Mesothelial cell of epicardium (in vitro differentiated cells): Measurements from ENCODE around the gene HAPSTR1. TPM values are rescaled to one million over a fixed set of nuclear protein-coding genes. Genes with fewer than 3 reads are reported as not detected.

Experiments used
- DNase-seq, 2 experiments: peaks; one replicate each; pipeline ENCODE4 v3.0.0; 2021; ENCODE audit warnings: low spot score in 2 of 2; ENCODE audit not compliant: unreplicated experiment in 2 of 2
- H3K27ac Mint-ChIP-seq: 2 replicates; pipeline ENCODE4 v1.8.0; 2021; ENCODE audit warnings: mixed read lengths
- H3K27me3 Mint-ChIP-seq: 2 replicates; pipeline ENCODE4 v1.8.0; 2021; ENCODE audit warnings: low read depth, mixed read lengths
- H3K36me3 Mint-ChIP-seq: 2 replicates; pipeline ENCODE4 v1.8.0; 2021; ENCODE audit warnings: mixed read lengths
- H3K4me1 Mint-ChIP-seq: 2 replicates; pipeline ENCODE4 v1.8.0; 2021; ENCODE audit warnings: mixed read lengths
- H3K4me3 Mint-ChIP-seq: 2 replicates; pipeline ENCODE4 v1.8.0; 2021; ENCODE audit warnings: mild to moderate bottlenecking, moderate library complexity, mixed read lengths
- H3K9me3 Mint-ChIP-seq: 2 replicates; pipeline ENCODE4 v1.8.0; 2021; ENCODE audit warnings: mixed read lengths
- total RNA-seq: library from RNA; stranded (reverse); gene quantifications from 3 replicates; pipeline ENCODE4 v1.2.1, GENCODE V29; 2021
- TF ChIP-seq, protein P1 (sequence below): fragments of 200-600 bp; sonication (generic); IDR thresholded peaks from one replicate; pipeline ENCODE4 v1.5.0; 2021; ENCODE audit warnings: antibody characterized with exemption; ENCODE audit not compliant: unreplicated experiment

The HAPSTR1 gene
- total RNA-seq, 1 donor from 2014 or later, result 80.6 TPM

DNA sequence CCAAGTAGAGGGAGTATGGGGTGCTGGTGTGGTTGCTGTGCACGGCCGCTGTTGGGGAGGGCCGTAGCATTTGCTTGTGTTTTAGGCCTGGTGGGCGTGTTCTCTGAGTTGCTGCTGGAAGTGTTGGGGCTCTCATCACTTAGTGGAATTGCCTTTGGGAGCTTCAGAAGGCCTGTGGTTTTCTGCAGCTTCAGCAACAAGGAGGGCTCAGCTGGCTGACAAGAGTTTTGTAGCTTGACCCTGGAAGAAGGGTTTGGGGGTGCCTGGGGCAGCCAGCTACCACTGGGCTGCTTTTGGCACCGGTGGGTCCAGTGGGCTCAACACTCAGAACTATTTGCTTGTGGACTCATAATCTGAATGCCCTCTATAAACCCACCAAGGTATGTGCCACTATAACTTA is 30.9 kb downstream of the HAPSTR1 start:
- peaks cover 10% of the 10 kb centered on the region for H3K36me3 Mint-ChIP-seq
- no peak overlapping the region for H3K27ac Mint-ChIP-seq
- H3K4me3 Mint-ChIP-seq, result no peak overlapping the region
- no peaks in the 10 kb centered on the region for H3K27me3 Mint-ChIP-seq
- H3K4me1 Mint-ChIP-seq, result peaks cover 11% of the 10 kb centered on the region
- DNase-seq, result no peak
- TF ChIP-seq, protein P1, sequence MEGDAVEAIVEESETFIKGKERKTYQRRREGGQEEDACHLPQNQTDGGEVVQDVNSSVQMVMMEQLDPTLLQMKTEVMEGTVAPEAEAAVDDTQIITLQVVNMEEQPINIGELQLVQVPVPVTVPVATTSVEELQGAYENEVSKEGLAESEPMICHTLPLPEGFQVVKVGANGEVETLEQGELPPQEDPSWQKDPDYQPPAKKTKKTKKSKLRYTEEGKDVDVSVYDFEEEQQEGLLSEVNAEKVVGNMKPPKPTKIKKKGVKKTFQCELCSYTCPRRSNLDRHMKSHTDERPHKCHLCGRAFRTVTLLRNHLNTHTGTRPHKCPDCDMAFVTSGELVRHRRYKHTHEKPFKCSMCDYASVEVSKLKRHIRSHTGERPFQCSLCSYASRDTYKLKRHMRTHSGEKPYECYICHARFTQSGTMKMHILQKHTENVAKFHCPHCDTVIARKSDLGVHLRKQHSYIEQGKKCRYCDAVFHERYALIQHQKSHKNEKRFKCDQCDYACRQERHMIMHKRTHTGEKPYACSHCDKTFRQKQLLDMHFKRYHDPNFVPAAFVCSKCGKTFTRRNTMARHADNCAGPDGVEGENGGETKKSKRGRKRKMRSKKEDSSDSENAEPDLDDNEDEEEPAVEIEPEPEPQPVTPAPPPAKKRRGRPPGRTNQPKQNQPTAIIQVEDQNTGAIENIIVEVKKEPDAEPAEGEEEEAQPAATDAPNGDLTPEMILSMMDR, result no peak
- no peaks in the 10 kb centered on the region for H3K9me3 Mint-ChIP-seq

DNA sequence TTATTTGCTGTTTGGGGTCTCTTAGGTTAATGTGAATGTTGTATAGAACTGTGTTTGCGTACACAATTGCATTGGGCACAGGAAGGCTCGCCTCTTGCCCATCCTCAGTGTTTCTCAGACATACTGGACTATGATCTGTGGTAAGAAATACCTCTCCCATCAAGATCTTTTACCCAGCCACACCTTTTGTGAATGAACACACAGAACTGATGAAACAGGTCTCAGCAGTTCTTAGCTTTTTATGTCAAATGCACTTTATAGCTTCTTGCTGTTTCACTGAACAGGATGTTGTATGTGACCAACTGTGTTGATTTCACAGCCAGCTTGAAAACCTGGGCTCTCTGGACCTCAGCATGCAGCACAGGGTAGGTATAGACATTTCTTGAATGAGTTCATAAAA is 31.5 kb downstream of the HAPSTR1 start:
- Mint-ChIP-seq H3K27ac (no peak overlapping the region), H3K4me3 (no peak overlapping the region), H3K36me3 (peaks cover 7% of the 10 kb centered on the region), H3K4me1 (peaks cover 7% of the 10 kb centered on the region), H3K27me3 (no peaks in the 10 kb centered on the region), H3K9me3 (no peaks in the 10 kb centered on the region)
- no peak for DNase-seq
- TF ChIP-seq, protein P1, result no peak

DNA sequence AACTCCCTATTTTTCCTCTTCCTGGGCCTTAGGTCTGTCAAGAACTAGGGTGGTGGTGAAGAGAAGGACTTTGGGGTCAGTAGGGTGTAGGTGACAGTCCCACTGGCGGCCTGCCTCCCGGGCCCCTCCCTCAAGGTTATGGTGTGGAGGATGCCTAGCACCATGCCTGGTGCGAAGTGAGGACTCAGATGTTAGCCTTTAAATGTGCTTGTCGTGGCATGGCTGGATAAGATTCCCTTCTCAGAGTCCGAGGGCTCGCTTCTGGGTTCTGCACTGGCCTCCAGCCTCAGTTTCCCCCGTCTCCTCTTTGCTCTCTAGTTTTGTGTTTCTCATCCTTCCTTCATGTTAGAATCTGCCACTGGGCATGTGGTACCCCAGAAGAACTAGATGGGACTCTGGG is 32.0 kb downstream of the HAPSTR1 start:
- DNase-seq, result no peak
- no peaks in the 10 kb centered on the region for H3K27me3 Mint-ChIP-seq
- H3K27ac Mint-ChIP-seq, result peak overlapping the region; percentile 21
- TF ChIP-seq, protein P1, result no peak
- H3K9me3 Mint-ChIP-seq, result no peaks in the 10 kb centered on the region
- H3K4me1 Mint-ChIP-seq, result peaks cover 4% of the 10 kb centered on the region
- no peak overlapping the region for H3K4me3 Mint-ChIP-seq
- H3K36me3 Mint-ChIP-seq, result peaks cover 7% of the 10 kb centered on the region

DNA sequence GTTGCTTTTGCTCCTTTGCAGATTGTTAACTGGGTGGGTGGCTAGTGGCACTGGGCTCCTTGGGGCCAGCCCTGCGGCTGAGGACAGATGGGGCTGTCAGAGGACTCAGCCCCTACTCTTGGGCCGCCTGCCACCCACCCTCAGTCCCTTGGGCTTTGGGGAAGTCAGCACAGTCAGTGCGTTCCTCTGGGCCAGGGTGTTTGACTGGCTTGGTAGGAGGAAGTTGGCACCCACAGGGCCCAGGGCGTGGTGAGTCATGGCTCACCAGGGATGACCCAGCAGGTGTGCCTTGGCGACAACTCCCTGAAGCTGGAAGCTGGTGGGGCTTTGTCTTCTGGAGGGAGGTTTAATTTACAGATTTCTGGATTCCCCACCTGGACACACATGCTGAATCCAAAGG is 32.4 kb downstream of the HAPSTR1 start:
- no peak overlapping the region for H3K27ac Mint-ChIP-seq
- TF ChIP-seq, protein P1, result no peak
- H3K4me3 Mint-ChIP-seq, result no peak overlapping the region
- DNase-seq, result no peak
- H3K4me1 Mint-ChIP-seq, result peaks cover 2% of the 10 kb centered on the region
- H3K9me3 Mint-ChIP-seq, result no peaks in the 10 kb centered on the region
- no peaks in the 10 kb centered on the region for H3K27me3 Mint-ChIP-seq
- peaks cover 7% of the 10 kb centered on the region for H3K36me3 Mint-ChIP-seq

DNA sequence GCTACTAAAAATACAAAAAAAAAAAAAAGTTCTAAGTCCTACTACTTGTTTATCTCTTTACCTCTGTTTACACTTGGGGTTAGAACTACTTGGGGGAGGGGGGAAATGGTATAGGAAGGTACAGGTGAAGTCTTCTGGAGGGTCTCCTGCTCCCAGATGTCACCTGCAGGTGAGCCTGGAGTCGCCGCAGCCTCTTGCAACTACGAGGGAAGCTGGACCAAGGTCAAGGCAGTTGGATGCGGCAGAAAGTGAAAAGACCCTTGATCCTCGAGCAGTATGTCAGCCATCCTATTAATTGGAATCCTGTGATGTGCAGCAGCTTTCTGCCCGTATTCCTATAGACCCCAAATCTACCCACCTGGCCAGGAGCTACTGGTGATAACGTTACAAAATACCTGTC is 33.0 kb downstream of the HAPSTR1 start:
- no peak overlapping the region for H3K4me3 Mint-ChIP-seq
- H3K27ac Mint-ChIP-seq, result no peak overlapping the region
- no peaks in the 10 kb centered on the region for H3K9me3 Mint-ChIP-seq

More for the DNA sequence above, 33.0 kb downstream of the HAPSTR1 start:
- H3K4me1 Mint-ChIP-seq, result peaks cover 2% of the 10 kb centered on the region
- H3K36me3 Mint-ChIP-seq, result peaks cover 7% of the 10 kb centered on the region
- TF ChIP-seq, protein P1, result no peak
- no peak for DNase-seq
- no peaks in the 10 kb centered on the region for H3K27me3 Mint-ChIP-seq
